GM19468 (cell line): ENCODE measurements around the gene ITIH4.
"Not testable (repeated sequence)": the region's sequence is repeated elsewhere in the genome, so short reads cannot be mapped to it uniquely, and the experiment has no call there.

Source experiments
- ATAC-seq: cut with Tn5 transposase; IDR thresholded peaks from one replicate; pipeline ENCODE4 v1.9.1; 2021; ENCODE audit warnings: mild to moderate bottlenecking, moderate library complexity, moderate number of reproducible peaks; ENCODE audit not compliant: unreplicated experiment; ENCODE audit errors: extremely low read depth

The ITIH4 gene

GRCh38 chr3:52787672-52788625 is 42.5 kb downstream of the ITIH4 start:
- no peak for ATAC-seq

GRCh38 chr3:52787246-52787645 is 43.2 kb downstream of the ITIH4 start:
- no peak for ATAC-seq

- no peak for ATAC-seq
These were observed 43.9 kb downstream of the ITIH4 start for GRCh38 chr3:52786330-52787215.

- no peak for ATAC-seq
These were observed 45.4 kb downstream of the ITIH4 start for GRCh38 chr3:52784931-52785590.

GRCh38 chr3:52784021-52784621 is 46.4 kb downstream of the ITIH4 start:
- no peak for ATAC-seq

- no peak for ATAC-seq
These were observed 47.3 kb downstream of the ITIH4 start for GRCh38 chr3:52783211-52783555.

GRCh38 chr3:52782412-52783210 is 47.9 kb downstream of the ITIH4 start:
- no peak for ATAC-seq

GRCh38 chr3:52781741-52782140 is 48.7 kb downstream of the ITIH4 start:
- no peak for ATAC-seq

- no peak for ATAC-seq
These were observed 50.5 kb downstream of the ITIH4 start for GRCh38 chr3:52779837-52780585.

GRCh38 chr3:52779011-52779836 is 51.2 kb downstream of the ITIH4 start:
- ATAC-seq: peak; percentile 49

- ATAC-seq: no peak
These were observed 52.3 kb downstream of the ITIH4 start for GRCh38 chr3:52777959-52778805.

GRCh38 chr3:52777127-52777958 is 53.1 kb downstream of the ITIH4 start, which contains the start of gene ITIH1:
ITIH1 (plus strand) TSS chr3:52777599; CDS start chr3:52777616, 17 bp downstream.
- no peak for ATAC-seq

- not testable (repeated sequence) for ATAC-seq
These were observed 54.0 kb downstream of the ITIH4 start for GRCh38 chr3:52776486-52776885.

GRCh38 chr3:52775877-52776276 is 54.6 kb downstream of the ITIH4 start:
- no peak for ATAC-seq

GRCh38 chr3:52774901-52775864 is 55.3 kb downstream of the ITIH4 start:
- no peak for ATAC-seq
